ENCODE data around the gene CCDC82.

Gene CCDC82

DNA sequence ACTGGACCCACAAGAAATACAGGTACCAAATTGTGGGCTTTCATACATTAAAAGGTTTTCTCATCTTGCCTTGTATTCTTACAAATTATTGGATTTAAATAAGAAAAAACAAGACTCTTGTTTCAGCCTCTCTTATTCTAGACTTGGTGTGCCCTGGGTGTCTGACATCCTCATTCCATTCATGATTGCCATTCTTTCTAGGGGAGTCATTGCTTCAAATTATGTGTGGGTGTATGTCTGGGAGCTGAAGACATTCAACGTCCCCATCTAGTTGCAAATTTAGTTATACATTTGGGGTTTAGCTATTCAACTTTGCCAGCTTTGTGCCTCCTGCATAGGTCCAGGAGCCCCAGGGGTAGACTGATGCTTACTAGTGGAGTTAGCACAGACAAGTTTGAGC is 64.8 kb downstream of the CCDC82 start:
- Histone ChIP-seq H3K4me3 (ENCODE audit: low read length) (peak overlapping the region; percentile 43), H3K27me3 (ENCODE audit: control insufficient read depth, insufficient read depth, low read length) (no peaks in the 10 kb centered on the region), H3K36me3 (ENCODE audit: insufficient read depth, low read length) (peaks cover 14% of the 10 kb centered on the region), H3K9ac (ENCODE audit: low read depth, low read length) (peak overlapping the region; percentile 81), H3K4me2 (ENCODE audit: low read length) (peak overlapping the region; percentile 84), H3K4me1 (ENCODE audit: control insufficient read depth, insufficient read depth, low read length) (peaks cover 84% of the 10 kb centered on the region), H3K9me3 (replicated peaks; ENCODE audit: low read length) (no peaks in the 10 kb centered on the region)

DNA sequence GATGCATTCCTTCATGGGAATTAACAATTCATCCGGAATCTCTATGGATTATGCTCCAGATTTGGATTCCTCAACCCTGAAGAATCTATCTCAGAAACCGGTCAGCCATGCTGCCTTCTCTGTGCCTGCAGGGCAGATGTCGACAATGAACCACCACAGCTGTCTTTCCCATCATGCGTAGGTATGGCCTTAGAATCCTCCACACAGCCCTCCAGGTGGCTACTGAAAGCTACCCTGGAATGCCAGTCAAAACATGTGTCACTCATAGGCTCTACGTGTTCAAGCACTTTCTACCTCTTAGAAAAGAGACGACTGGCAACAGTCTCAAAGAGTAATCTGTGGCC is 66.1 kb downstream of the CCDC82 start:
- Histone ChIP-seq H3K4me1 (ENCODE audit: control insufficient read depth, insufficient read depth, low read length) (peaks cover 79% of the 10 kb centered on the region), H3K36me3 (ENCODE audit: insufficient read depth, low read length) (peaks cover 14% of the 10 kb centered on the region), H3K4me2 (ENCODE audit: low read length) (no peak overlapping the region), H3K9me3 (replicated peaks; ENCODE audit: low read length) (no peaks in the 10 kb centered on the region), H3K9ac (ENCODE audit: low read depth, low read length) (no peak overlapping the region), H3K27me3 (ENCODE audit: control insufficient read depth, insufficient read depth, low read length) (no peaks in the 10 kb centered on the region), H3K4me3 (ENCODE audit: low read length) (no peak overlapping the region)

DNA sequence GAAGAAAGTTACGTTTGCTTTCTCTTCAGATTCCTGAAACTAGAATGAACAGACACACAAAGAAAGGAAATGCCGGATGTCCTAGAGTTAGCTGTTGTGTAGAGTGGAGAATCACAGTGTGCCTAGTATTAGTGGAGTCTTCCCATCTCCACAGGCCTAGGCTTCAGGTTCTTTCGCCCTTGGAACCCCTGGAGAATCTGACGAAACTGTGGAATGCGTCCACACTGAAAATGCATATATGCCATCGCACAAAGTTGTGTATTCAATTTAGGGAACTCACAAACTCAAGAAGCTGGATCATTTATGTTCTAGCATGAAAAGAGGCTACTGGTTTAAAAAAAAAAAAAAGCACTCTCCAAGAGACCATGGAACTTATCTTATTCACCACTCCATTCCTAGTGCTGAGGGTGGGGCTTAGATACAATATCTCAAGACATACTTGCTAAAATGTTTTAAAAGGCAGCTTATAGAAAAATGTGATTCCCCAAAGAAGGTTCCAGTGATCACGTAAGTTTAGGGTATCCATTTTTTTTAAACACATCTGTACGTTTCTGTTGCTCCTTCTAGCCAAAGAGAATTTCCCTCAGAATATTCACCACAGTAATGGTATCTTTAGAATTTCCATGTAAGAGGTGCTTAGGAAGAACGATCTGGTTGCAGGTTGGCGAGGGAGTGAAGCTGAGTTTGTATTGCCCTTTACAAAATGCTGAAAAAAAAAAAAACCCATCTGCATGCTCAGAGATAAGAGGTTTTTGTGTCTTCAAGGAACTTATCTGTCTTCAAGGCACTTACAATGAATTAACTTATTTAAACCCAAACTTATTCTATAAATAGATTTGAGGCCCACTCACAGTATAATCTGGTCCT is 66.7 kb downstream of the CCDC82 start:
- Histone ChIP-seq H3K4me3 (ENCODE audit: low read length) (no peak overlapping the region), H3K9ac (ENCODE audit: low read depth, low read length) (no peak overlapping the region), H3K4me1 (ENCODE audit: control insufficient read depth, insufficient read depth, low read length) (peaks cover 79% of the 10 kb centered on the region), H3K27me3 (ENCODE audit: control insufficient read depth, insufficient read depth, low read length) (no peaks in the 10 kb centered on the region), H3K9me3 (replicated peaks; ENCODE audit: low read length) (no peaks in the 10 kb centered on the region), H3K36me3 (ENCODE audit: insufficient read depth, low read length) (peaks cover 14% of the 10 kb centered on the region), H3K4me2 (ENCODE audit: low read length) (no peak overlapping the region)

- no peak overlapping the region for H3K4me3 ChIP-seq (ENCODE audit: low read length)
- no peak overlapping the region for H3K9ac ChIP-seq (ENCODE audit: low read depth, low read length)
- H3K9me3 ChIP-seq (replicated peaks; ENCODE audit: low read length) = no peaks in the 10 kb centered on the region
- H3K4me1 ChIP-seq (ENCODE audit: control insufficient read depth, insufficient read depth, low read length) = peaks cover 78% of the 10 kb centered on the region
- H3K36me3 ChIP-seq (ENCODE audit: insufficient read depth, low read length) = peaks cover 30% of the 10 kb centered on the region
- no peak overlapping the region for H3K4me2 ChIP-seq (ENCODE audit: low read length)
- H3K27me3 ChIP-seq (ENCODE audit: control insufficient read depth, insufficient read depth, low read length) = no peaks in the 10 kb centered on the region
These were observed 68.6 kb downstream of the CCDC82 start for GRCh38 chr11:96321091-96321490.

- peaks cover 31% of the 10 kb centered on the region for H3K36me3 ChIP-seq (ENCODE audit: insufficient read depth, low read length)
- H3K27me3 ChIP-seq (ENCODE audit: control insufficient read depth, insufficient read depth, low read length) = no peaks in the 10 kb centered on the region
- H3K4me3 ChIP-seq (ENCODE audit: low read length) = no peak overlapping the region
- no peaks in the 10 kb centered on the region for H3K9me3 ChIP-seq (replicated peaks; ENCODE audit: low read length)
- peaks cover 78% of the 10 kb centered on the region for H3K4me1 ChIP-seq (ENCODE audit: control insufficient read depth, insufficient read depth, low read length)
- no peak overlapping the region for H3K9ac ChIP-seq (ENCODE audit: low read depth, low read length)
- no peak overlapping the region for H3K4me2 ChIP-seq (ENCODE audit: low read length)
These were observed 69.6 kb downstream of the CCDC82 start for GRCh38 chr11:96319898-96320656.

GRCh38 chr11:96318850-96319249 is 70.9 kb downstream of the CCDC82 start:
- no peaks in the 10 kb centered on the region for H3K9me3 ChIP-seq (replicated peaks; ENCODE audit: low read length)
- H3K9ac ChIP-seq (ENCODE audit: low read depth, low read length) = no peak overlapping the region
- H3K4me3 ChIP-seq (ENCODE audit: low read length) = no peak overlapping the region
- no peak overlapping the region for H3K4me2 ChIP-seq (ENCODE audit: low read length)
- peaks cover 30% of the 10 kb centered on the region for H3K36me3 ChIP-seq (ENCODE audit: insufficient read depth, low read length)
- peaks cover 79% of the 10 kb centered on the region for H3K4me1 ChIP-seq (ENCODE audit: control insufficient read depth, insufficient read depth, low read length)
- H3K27me3 ChIP-seq (ENCODE audit: control insufficient read depth, insufficient read depth, low read length) = no peaks in the 10 kb centered on the region

- Histone ChIP-seq H3K4me1 (ENCODE audit: control insufficient read depth, insufficient read depth, low read length) (peaks cover 79% of the 10 kb centered on the region), H3K9ac (ENCODE audit: low read depth, low read length) (no peak overlapping the region), H3K36me3 (ENCODE audit: insufficient read depth, low read length) (peaks cover 26% of the 10 kb centered on the region), H3K27me3 (ENCODE audit: control insufficient read depth, insufficient read depth, low read length) (no peaks in the 10 kb centered on the region), H3K4me2 (ENCODE audit: low read length) (no peak overlapping the region), H3K4me3 (ENCODE audit: low read length) (no peak overlapping the region), H3K9me3 (replicated peaks; ENCODE audit: low read length) (no peaks in the 10 kb centered on the region)
These were observed 71.3 kb downstream of the CCDC82 start for GRCh38 chr11:96318399-96318798.

DNA sequence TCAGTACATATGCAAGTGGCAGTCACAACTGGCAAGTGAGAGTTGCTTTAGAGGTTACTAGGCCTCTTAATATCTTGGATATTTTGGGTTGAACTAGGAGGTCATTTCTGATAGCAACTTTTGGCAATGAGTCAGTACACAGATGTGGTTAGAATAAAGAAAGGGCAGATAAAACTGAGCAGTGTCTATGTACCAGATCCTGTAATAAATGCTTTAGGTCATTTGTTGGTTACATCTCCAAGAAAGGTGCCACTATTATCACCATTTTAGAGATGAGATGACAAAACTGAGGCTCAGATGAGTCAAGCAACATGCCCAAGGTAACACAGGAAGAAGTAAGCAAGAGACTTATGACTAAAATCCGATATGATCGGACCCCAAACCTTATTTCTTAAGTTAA is 71.7 kb downstream of the CCDC82 start:
- Histone ChIP-seq H3K4me2 (ENCODE audit: low read length) (no peak overlapping the region), H3K9ac (ENCODE audit: low read depth, low read length) (no peak overlapping the region), H3K4me3 (ENCODE audit: low read length) (no peak overlapping the region), H3K4me1 (ENCODE audit: control insufficient read depth, insufficient read depth, low read length) (peaks cover 80% of the 10 kb centered on the region), H3K9me3 (replicated peaks; ENCODE audit: low read length) (no peaks in the 10 kb centered on the region), H3K27me3 (ENCODE audit: control insufficient read depth, insufficient read depth, low read length) (no peaks in the 10 kb centered on the region), H3K36me3 (ENCODE audit: insufficient read depth, low read length) (peaks cover 22% of the 10 kb centered on the region)

DNA sequence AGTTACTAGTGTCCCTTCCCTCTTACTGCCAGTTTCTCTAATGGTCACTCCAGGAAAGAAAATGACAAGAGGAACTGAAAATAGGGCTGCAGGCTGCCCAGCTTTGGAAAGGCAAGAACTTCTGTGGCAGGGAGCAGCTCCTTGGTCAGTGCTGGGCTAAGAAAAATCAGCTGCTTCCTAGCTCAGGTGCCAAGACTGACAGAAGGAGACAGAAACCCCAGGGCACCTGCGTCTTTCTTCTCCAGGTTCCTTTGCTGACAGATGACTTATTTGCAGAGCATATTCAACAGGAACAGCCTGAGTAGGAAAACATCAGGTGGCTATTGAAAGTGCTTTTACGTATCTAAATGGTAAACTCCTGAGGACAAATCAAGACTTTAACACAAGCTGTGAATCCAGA is 72.1 kb downstream of the CCDC82 start:
- Histone ChIP-seq H3K9ac (ENCODE audit: low read depth, low read length) (no peak overlapping the region), H3K9me3 (replicated peaks; ENCODE audit: low read length) (no peaks in the 10 kb centered on the region), H3K4me2 (ENCODE audit: low read length) (no peak overlapping the region), H3K4me3 (ENCODE audit: low read length) (no peak overlapping the region), H3K36me3 (ENCODE audit: insufficient read depth, low read length) (peaks cover 18% of the 10 kb centered on the region), H3K4me1 (ENCODE audit: control insufficient read depth, insufficient read depth, low read length) (peaks cover 84% of the 10 kb centered on the region), H3K27me3 (ENCODE audit: control insufficient read depth, insufficient read depth, low read length) (no peaks in the 10 kb centered on the region)

GRCh38 chr11:96316869-96317268 is 72.8 kb downstream of the CCDC82 start:
- Histone ChIP-seq H3K36me3 (ENCODE audit: insufficient read depth, low read length) (peaks cover 17% of the 10 kb centered on the region), H3K4me3 (ENCODE audit: low read length) (no peak overlapping the region), H3K9ac (ENCODE audit: low read depth, low read length) (no peak overlapping the region), H3K9me3 (replicated peaks; ENCODE audit: low read length) (no peaks in the 10 kb centered on the region), H3K4me1 (ENCODE audit: control insufficient read depth, insufficient read depth, low read length) (peaks cover 87% of the 10 kb centered on the region), H3K4me2 (ENCODE audit: low read length) (no peak overlapping the region), H3K27me3 (ENCODE audit: control insufficient read depth, insufficient read depth, low read length) (no peaks in the 10 kb centered on the region)

DNA sequence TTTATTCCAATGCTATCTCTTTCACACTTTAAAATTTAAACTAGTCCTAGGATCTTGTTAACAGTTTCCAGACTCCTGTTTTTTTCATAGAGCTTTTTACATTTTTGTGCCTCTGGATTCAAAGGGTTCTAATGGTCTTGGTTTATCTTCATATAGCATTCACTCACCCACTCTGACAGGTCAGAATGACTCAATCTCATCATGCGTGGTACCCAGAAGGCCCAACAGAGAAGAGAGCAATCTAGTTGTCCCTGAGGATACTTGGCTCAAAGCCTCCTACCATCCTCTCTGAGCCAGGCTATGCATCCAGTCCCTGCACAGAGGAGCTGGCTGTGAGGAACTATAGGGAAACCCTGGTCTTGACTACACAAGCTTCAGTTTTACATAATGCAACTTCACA is 74.2 kb downstream of the CCDC82 start:
- H3K9me3 ChIP-seq (replicated peaks; ENCODE audit: low read length) = no peaks in the 10 kb centered on the region
- H3K4me3 ChIP-seq (ENCODE audit: low read length) = no peak overlapping the region
- H3K4me1 ChIP-seq (ENCODE audit: control insufficient read depth, insufficient read depth, low read length) = peaks cover 90% of the 10 kb centered on the region
- no peaks in the 10 kb centered on the region for H3K27me3 ChIP-seq (ENCODE audit: control insufficient read depth, insufficient read depth, low read length)
- peaks cover 17% of the 10 kb centered on the region for H3K36me3 ChIP-seq (ENCODE audit: insufficient read depth, low read length)
- H3K9ac ChIP-seq (ENCODE audit: low read depth, low read length) = no peak overlapping the region
- no peak overlapping the region for H3K4me2 ChIP-seq (ENCODE audit: low read length)
